PC-3 (cell line): ENCODE measurements around the gene CLTCL1. TPM values are rescaled to one million over a fixed set of nuclear protein-coding genes. Genes with fewer than 3 reads are reported as not detected.

Experiments
- ATAC-seq: fragments of 200-7000 bp; cut with Tn5 transposase; 2 replicates; pipeline ENCODE4 v1.9.1; 2020; ENCODE audit warnings: mild to moderate bottlenecking, moderate library complexity
- BruUV-seq: library from RNA; stranded (reverse); fragments of 400-500 nt; replicated peaks from 2 replicates; lab custom pipeline; 2021; lab: Mats Ljungman, UMichigan
- CTCF ChIA-PET: fragments of 300-600 bp; sonication (Branson Sonifier 250); formaldehyde crosslinking; loops from one replicate; lab custom pipeline; 2022; ENCODE audit warnings: antibody characterized with exemption; lab: Charles Lee
- POLR2A ChIA-PET: fragments of 300-600 bp; sonication (Branson Sonifier 250); formaldehyde crosslinking; loops from one replicate; lab custom pipeline; 2022; ENCODE audit warnings: antibody characterized with exemption; ENCODE audit not compliant: unreplicated experiment; lab: Charles Lee
- DNase-seq: peaks from one replicate; pipeline ENCODE4 v3.0.0-alpha.2; 2015
- H2AFZ ChIP-seq: fragments of 300-600 bp; sonication (generic); 2 replicates; pipeline ENCODE4 v1.6.0; 2016; ENCODE audit warnings: antibody characterized with exemption, low read length
- H3F3A ChIP-seq: fragments of 300-600 bp; sonication (generic); one replicate; pipeline ENCODE4 v1.6.0; 2017; ENCODE audit warnings: antibody characterized with exemption, low read length, control low read depth, mild to moderate bottlenecking; ENCODE audit not compliant: unreplicated experiment
- H3K27ac ChIP-seq: fragments of 300-600 bp; sonication (generic); 2 replicates; pipeline ENCODE4 v1.5.1; 2016; ENCODE audit warnings: mild to moderate bottlenecking, low read length
- H3K27me3 ChIP-seq: fragments of 300-600 bp; sonication (generic); 2 replicates; pipeline ENCODE4 v1.6.1; 2016; ENCODE audit warnings: low read length, mixed read lengths
- H3K36me3 ChIP-seq: fragments of 300-600 bp; sonication (generic); 2 replicates; pipeline ENCODE4 v1.6.1; 2016; ENCODE audit warnings: low read depth, mixed run types, low read length, mixed read lengths
- H3K4me1 ChIP-seq: fragments of 300-600 bp; sonication (generic); 2 replicates; pipeline ENCODE4 v1.5.1; 2016; ENCODE audit warnings: low read length; ENCODE audit not compliant: insufficient read depth
- H3K4me2 ChIP-seq: fragments of 300-600 bp; sonication (generic); 2 replicates; pipeline ENCODE4 v1.6.0; 2016; ENCODE audit warnings: low read length
- H3K4me3 ChIP-seq: fragments of 300-600 bp; sonication (generic); 2 replicates; pipeline ENCODE4 v1.5.1; 2016; ENCODE audit warnings: mild to moderate bottlenecking, low read length, mixed read lengths
- H3K79me2 ChIP-seq: fragments of 300-600 bp; sonication (generic); 2 replicates; pipeline ENCODE4 v1.6.1; 2017; ENCODE audit warnings: low read length, mixed read lengths
- H3K9ac ChIP-seq: fragments of 300-600 bp; sonication (generic); 2 replicates; pipeline ENCODE4 v1.6.0; 2016; ENCODE audit warnings: mild to moderate bottlenecking, low read length
- H3K9me2 ChIP-seq: fragments of 300-600 bp; sonication (generic); replicated peaks from 2 replicates; pipeline ENCODE4 v1.6.1; 2016; ENCODE audit warnings: mixed run types, low read length, mixed read lengths
- H3K9me3 ChIP-seq: fragments of 300-600 bp; sonication (generic); 2 replicates; pipeline ENCODE4 v1.6.1; 2016; ENCODE audit warnings: low read length, mixed read lengths
- H4K20me1 ChIP-seq: fragments of 300-600 bp; sonication (generic); 2 replicates; pipeline ENCODE4 v1.6.1; 2016; ENCODE audit warnings: low read length, mixed read lengths
- EZH2 ChIP-seq: fragments of 300-600 bp; sonication (generic); IDR thresholded peaks from one replicate; pipeline ENCODE4 v1.6.1; 2017; ENCODE audit warnings: antibody characterized with exemption, mild to moderate bottlenecking, low read length; ENCODE audit not compliant: unreplicated experiment
- EZH2phosphoT487 ChIP-seq: fragments of 300-600 bp; sonication (generic); IDR thresholded peaks from 2 replicates; pipeline ENCODE4 v1.6.1; 2018; ENCODE audit warnings: mild to moderate bottlenecking, antibody characterized with exemption, low read length, borderline replicate concordance
- intact Hi-C: fragments of 100-400 bp; cut with micrococcal nuclease; formaldehyde crosslinking; loops from 2 replicates; pipeline ENCODE4 v1.9.0; 2023
- total RNA-seq: library from RNA; depleted of rRNA; stranded (reverse); fragments of >200 nt; gene quantifications from 2 replicates; pipeline ENCODE4 v1.2.3, GENCODE V29; 2014
- TF ChIP-seq, protein P1 (sequence below): fragments of 300-600 bp; sonication (generic); conservative IDR thresholded peaks from 2 replicates; pipeline ENCODE4 v1.5.1; 2017; ENCODE audit warnings: antibody characterized with exemption, low read depth, mild to moderate bottlenecking, low read length

Gene CLTCL1
- total RNA-seq, 1 experiment from 2014 or later: 5.5 TPM

DNA sequence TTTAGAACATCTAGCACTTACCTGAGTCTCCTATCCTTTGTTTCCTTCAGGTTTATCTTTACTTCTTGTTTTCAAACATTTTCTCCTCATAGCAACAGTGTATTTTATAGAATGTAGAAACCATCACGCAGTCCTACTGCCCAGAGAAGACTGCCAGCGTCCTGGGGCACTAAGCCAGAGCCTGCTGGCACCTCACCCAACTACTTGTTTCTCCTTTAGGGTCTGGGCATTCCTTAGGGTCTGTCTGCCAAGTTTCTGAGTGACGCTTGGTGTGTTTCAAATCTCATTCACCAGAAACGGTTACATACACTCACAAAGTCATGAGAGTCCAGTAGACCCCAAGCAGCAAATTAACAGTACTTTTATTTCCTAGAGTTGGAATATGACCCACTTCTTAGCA is 63.3 kb downstream of the CLTCL1 start:
- Histone ChIP-seq H3K27ac (no peak overlapping the region), H3K4me2 (no peak overlapping the region), H3K4me3 (no peak overlapping the region), H3K9ac (no peak overlapping the region), H2AFZ (no peak overlapping the region), H3K79me2 (no peaks in the 10 kb centered on the region), H3F3A (no peaks in the 10 kb centered on the region), H3K9me2 (no peaks in the 10 kb centered on the region), H4K20me1 (no peaks in the 10 kb centered on the region), H3K36me3 (no peaks in the 10 kb centered on the region; the same call in 1 of the 2 replicates), H3K9me3 (no peaks in the 10 kb centered on the region), H3K4me1 (no peaks in the 10 kb centered on the region), H3K27me3 (no peaks in the 10 kb centered on the region)
- BruUV-seq: no TSS peak
- DNase-seq (no peak), ATAC-seq (no peak)
- no peak for TF ChIP-seq EZH2
- intact Hi-C loops: no loop called here
- POLR2A ChIA-PET: no interaction called here
- CTCF ChIA-PET: no interaction called here

DNA sequence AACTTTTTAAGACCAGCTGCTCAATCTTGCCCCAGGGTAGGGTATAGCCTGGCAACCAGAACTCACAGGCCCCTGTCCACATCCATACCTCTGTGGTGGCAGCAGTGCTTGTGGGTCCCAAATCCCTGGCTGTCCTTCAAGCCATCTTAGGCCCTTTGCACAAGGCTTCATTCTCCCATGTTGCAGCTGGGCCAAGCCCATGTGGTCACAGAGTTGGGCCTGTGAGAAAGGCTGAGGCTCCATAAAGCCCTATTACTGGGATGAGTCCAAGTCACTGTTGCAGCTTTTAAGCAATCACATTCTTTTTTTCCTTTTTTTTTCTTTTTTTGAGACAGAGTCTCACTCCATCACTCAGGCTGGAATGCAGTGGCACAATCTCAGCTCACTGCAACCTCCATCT is 65.1 kb downstream of the CLTCL1 start:
- no peak for TF ChIP-seq EZH2phosphoT487
- TF ChIP-seq, protein P1, sequence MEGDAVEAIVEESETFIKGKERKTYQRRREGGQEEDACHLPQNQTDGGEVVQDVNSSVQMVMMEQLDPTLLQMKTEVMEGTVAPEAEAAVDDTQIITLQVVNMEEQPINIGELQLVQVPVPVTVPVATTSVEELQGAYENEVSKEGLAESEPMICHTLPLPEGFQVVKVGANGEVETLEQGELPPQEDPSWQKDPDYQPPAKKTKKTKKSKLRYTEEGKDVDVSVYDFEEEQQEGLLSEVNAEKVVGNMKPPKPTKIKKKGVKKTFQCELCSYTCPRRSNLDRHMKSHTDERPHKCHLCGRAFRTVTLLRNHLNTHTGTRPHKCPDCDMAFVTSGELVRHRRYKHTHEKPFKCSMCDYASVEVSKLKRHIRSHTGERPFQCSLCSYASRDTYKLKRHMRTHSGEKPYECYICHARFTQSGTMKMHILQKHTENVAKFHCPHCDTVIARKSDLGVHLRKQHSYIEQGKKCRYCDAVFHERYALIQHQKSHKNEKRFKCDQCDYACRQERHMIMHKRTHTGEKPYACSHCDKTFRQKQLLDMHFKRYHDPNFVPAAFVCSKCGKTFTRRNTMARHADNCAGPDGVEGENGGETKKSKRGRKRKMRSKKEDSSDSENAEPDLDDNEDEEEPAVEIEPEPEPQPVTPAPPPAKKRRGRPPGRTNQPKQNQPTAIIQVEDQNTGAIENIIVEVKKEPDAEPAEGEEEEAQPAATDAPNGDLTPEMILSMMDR: no peak
- no peak for TF ChIP-seq EZH2
- no TSS peak for BruUV-seq
- Histone ChIP-seq H3K9ac (no peak overlapping the region), H3K9me2 (no peaks in the 10 kb centered on the region), H3K79me2 (no peaks in the 10 kb centered on the region), H3K36me3 (no peaks in the 10 kb centered on the region; the same call in 1 of the 2 replicates), H3K27ac (no peak overlapping the region), H3K4me3 (no peak overlapping the region), H3K9me3 (no peaks in the 10 kb centered on the region), H2AFZ (no peak overlapping the region), H3K4me1 (no peaks in the 10 kb centered on the region), H3K4me2 (no peak overlapping the region), H3F3A (no peaks in the 10 kb centered on the region), H3K27me3 (no peaks in the 10 kb centered on the region), H4K20me1 (no peaks in the 10 kb centered on the region)
- POLR2A ChIA-PET: no interaction called here
- intact Hi-C loops: no loop called here
- ATAC-seq: no peak
- CTCF ChIA-PET: interaction anchor here (0.6 kb wide), 1 partner anchor 117 kb away, joined by 3 read pairs; no protein-coding TSS in a partner anchor
- no peak for DNase-seq

GRCh38 chr22:19225560-19225959 is 66.0 kb downstream of the CLTCL1 start:
- Histone ChIP-seq H3K4me2 (no peak overlapping the region), H3K9me2 (no peaks in the 10 kb centered on the region), H3K36me3 (no peaks in the 10 kb centered on the region; the same call in 1 of the 2 replicates), H3K4me1 (no peaks in the 10 kb centered on the region), H3F3A (no peaks in the 10 kb centered on the region), H4K20me1 (no peaks in the 10 kb centered on the region), H3K27me3 (no peaks in the 10 kb centered on the region), H3K27ac (no peak overlapping the region), H3K79me2 (no peaks in the 10 kb centered on the region), H3K4me3 (no peak overlapping the region), H3K9me3 (no peaks in the 10 kb centered on the region), H2AFZ (no peak overlapping the region), H3K9ac (no peak overlapping the region)
- ChIA-PET CTCF (no interaction called here), POLR2A (no interaction called here)
- no peak for TF ChIP-seq EZH2
- TF ChIP-seq EZH2phosphoT487: no peak
- TF ChIP-seq, protein P1: no peak
- intact Hi-C loops: no loop called here
- ATAC-seq (no peak), DNase-seq (no peak)
- no TSS peak for BruUV-seq
